C4-2B (cell line): Measurements from ENCODE around the gene FAM98A.

Source experiments
- H3K27ac ChIP-seq: fragments of 450-650 bp; 2 replicates; pipeline ENCODE4 v1.5.1; 2017
- CTCF ChIP-seq: fragments of 450-650 bp; conservative IDR thresholded peaks from 2 replicates; pipeline ENCODE4 v1.5.1; 2017; ENCODE audit warnings: mild to moderate bottlenecking
- ZFX ChIP-seq: fragments of 450-650 bp; IDR thresholded peaks from 2 replicates; pipeline ENCODE4 v1.6.1; 2017

Gene FAM98A

GRCh38 chr2:33598561-33599174 lies 431 bp downstream of the FAM98A start:
- TF ChIP-seq CTCF, result no peak
- TF ChIP-seq ZFX, result no peak

GRCh38 chr2:33597026-33597425 lies 2.1 kb downstream of the FAM98A start:
- no peak for TF ChIP-seq CTCF
- TF ChIP-seq ZFX, result no peak
- no peak overlapping the region for H3K27ac ChIP-seq

More at GRCh38 chr2:33598561-33599174, 431 bp downstream of the FAM98A start:
- H3K27ac ChIP-seq, result peak overlapping the region; percentile 82

GRCh38 chr2:33595385-33595784 lies 3.7 kb downstream of the FAM98A start:
- TF ChIP-seq CTCF, result no peak
- TF ChIP-seq ZFX, result no peak
- no peak overlapping the region for H3K27ac ChIP-seq

- TF ChIP-seq CTCF, result no peak
- no peak for TF ChIP-seq ZFX
- H3K27ac ChIP-seq, result no peak overlapping the region
These were observed 9.7 kb downstream of the FAM98A start for GRCh38 chr2:33589444-33589843.

GRCh38 chr2:33588232-33588631 lies 10.9 kb downstream of the FAM98A start:
- no peak for TF ChIP-seq CTCF
- no peak for TF ChIP-seq ZFX
- H3K27ac ChIP-seq, result no peak overlapping the region

GRCh38 chr2:33586766-33587165 lies 12.3 kb downstream of the FAM98A start:
- no peak for TF ChIP-seq CTCF
- no peak for TF ChIP-seq ZFX
- H3K27ac ChIP-seq, result no peak overlapping the region

- H3K27ac ChIP-seq, result no peak overlapping the region
- TF ChIP-seq CTCF (peak; percentile 88), ZFX (no peak)
These were observed 15.7 kb downstream of the FAM98A start for GRCh38 chr2:33583194-33583938.
